ENCODE data around the gene APOBEC3H. TPM values are rescaled to one million over a fixed set of nuclear protein-coding genes. Genes with fewer than 3 reads are reported as not detected.

The APOBEC3H gene
- total RNA-seq, 1 experiment from 2014 or later: 2.5 TPM

GRCh38 chr22:39130152-39130704 is 33.2 kb downstream of the APOBEC3H start:
- peaks cover 1% of the 10 kb centered on the region; the same call in 1 of the 2 replicates for H3F3A ChIP-seq (ENCODE audit: insufficient read depth, low read depth)
- H3K36me3 ChIP-seq (ENCODE audit: low read depth): no peaks in the 10 kb centered on the region
- H3K4me1 ChIP-seq (replicated peaks; ENCODE audit: insufficient read depth): peaks cover 7% of the 10 kb centered on the region
- H3K4me3 ChIP-seq: no peak overlapping the region
- ChIA-PET CTCF (interaction anchor here (0.7 kb wide), 1 partner anchor 399 kb away, joined by 4 read pairs; no protein-coding TSS in a partner anchor), POLR2A (ENCODE audit: unreplicated experiment) (no interaction called here)
- DNase-seq: no peak
- no peaks in the 10 kb centered on the region for H3K27me3 ChIP-seq (ENCODE audit: insufficient read depth, low read depth)
- H2AFZ ChIP-seq: no peak overlapping the region
- TF ChIP-seq, protein P1, sequence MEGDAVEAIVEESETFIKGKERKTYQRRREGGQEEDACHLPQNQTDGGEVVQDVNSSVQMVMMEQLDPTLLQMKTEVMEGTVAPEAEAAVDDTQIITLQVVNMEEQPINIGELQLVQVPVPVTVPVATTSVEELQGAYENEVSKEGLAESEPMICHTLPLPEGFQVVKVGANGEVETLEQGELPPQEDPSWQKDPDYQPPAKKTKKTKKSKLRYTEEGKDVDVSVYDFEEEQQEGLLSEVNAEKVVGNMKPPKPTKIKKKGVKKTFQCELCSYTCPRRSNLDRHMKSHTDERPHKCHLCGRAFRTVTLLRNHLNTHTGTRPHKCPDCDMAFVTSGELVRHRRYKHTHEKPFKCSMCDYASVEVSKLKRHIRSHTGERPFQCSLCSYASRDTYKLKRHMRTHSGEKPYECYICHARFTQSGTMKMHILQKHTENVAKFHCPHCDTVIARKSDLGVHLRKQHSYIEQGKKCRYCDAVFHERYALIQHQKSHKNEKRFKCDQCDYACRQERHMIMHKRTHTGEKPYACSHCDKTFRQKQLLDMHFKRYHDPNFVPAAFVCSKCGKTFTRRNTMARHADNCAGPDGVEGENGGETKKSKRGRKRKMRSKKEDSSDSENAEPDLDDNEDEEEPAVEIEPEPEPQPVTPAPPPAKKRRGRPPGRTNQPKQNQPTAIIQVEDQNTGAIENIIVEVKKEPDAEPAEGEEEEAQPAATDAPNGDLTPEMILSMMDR (conservative IDR thresholded peaks at IDR 0.05): no peak
- TF ChIP-seq EZH2 (IDR thresholded peaks at IDR 0.05; ENCODE audit: low read depth): no peak
- no peaks in the 10 kb centered on the region for H3K79me2 ChIP-seq (ENCODE audit: low read depth)
- BruUV-seq (replicated peaks): no TSS peak
- no peaks in the 10 kb centered on the region for H3K9me3 ChIP-seq (ENCODE audit: insufficient read depth, low read depth)
- no peak overlapping the region for H3K27ac ChIP-seq
- no peak overlapping the region for H3K4me2 ChIP-seq
- no peaks in the 10 kb centered on the region for H4K20me1 ChIP-seq (ENCODE audit: insufficient read depth)
- no peaks in the 10 kb centered on the region for H3K9me2 ChIP-seq (ENCODE audit: insufficient read depth)
- intact Hi-C loops (cut with micrococcal nuclease; ENCODE audit: unreplicated experiment): loop anchor here (10.0 kb wide), 1 partner anchor 1075 kb away; the partner anchor contains the start of gene PICK1

GRCh38 chr22:39130892-39131855 is 34.1 kb downstream of the APOBEC3H start:
- Histone ChIP-seq H3K9me3 (ENCODE audit: insufficient read depth, low read depth) (no peaks in the 10 kb centered on the region), H4K20me1 (ENCODE audit: insufficient read depth) (no peaks in the 10 kb centered on the region), H3K4me3 (no peak overlapping the region), H3K4me2 (no peak overlapping the region), H3K27ac (no peak overlapping the region), H2AFZ (no peak overlapping the region), H3K36me3 (ENCODE audit: low read depth) (no peaks in the 10 kb centered on the region), H3K27me3 (ENCODE audit: insufficient read depth, low read depth) (no peaks in the 10 kb centered on the region), H3K79me2 (ENCODE audit: low read depth) (no peaks in the 10 kb centered on the region), H3K4me1 (replicated peaks; ENCODE audit: insufficient read depth) (peaks cover 7% of the 10 kb centered on the region), H3F3A (ENCODE audit: insufficient read depth, low read depth) (peaks cover 7% of the 10 kb centered on the region; the same call in 1 of the 2 replicates), H3K9me2 (ENCODE audit: insufficient read depth) (no peaks in the 10 kb centered on the region)
- ChIA-PET POLR2A (ENCODE audit: unreplicated experiment) (no interaction called here), CTCF (interaction anchor here (0.6 kb wide), 1 partner anchor 28 kb away, joined by 4 read pairs; no protein-coding TSS in a partner anchor)
- no peak for DNase-seq
- no TSS peak for BruUV-seq (replicated peaks)
- TF ChIP-seq, protein P1 (conservative IDR thresholded peaks at IDR 0.05): no peak
- TF ChIP-seq EZH2 (IDR thresholded peaks at IDR 0.05; ENCODE audit: low read depth): no peak
- intact Hi-C loops (cut with micrococcal nuclease; ENCODE audit: unreplicated experiment): loop anchor here (10.0 kb wide), 1 partner anchor 1076 kb away; the partner anchor contains the start of gene PICK1

- Histone ChIP-seq H2AFZ (no peak overlapping the region), H3K4me1 (replicated peaks; ENCODE audit: insufficient read depth) (peaks cover 7% of the 10 kb centered on the region), H3K9me2 (ENCODE audit: insufficient read depth) (no peaks in the 10 kb centered on the region), H3K9me3 (ENCODE audit: insufficient read depth, low read depth) (no peaks in the 10 kb centered on the region), H3K79me2 (ENCODE audit: low read depth) (no peaks in the 10 kb centered on the region), H3K36me3 (ENCODE audit: low read depth) (no peaks in the 10 kb centered on the region), H3K4me3 (no peak overlapping the region), H3K27me3 (ENCODE audit: insufficient read depth, low read depth) (no peaks in the 10 kb centered on the region), H3F3A (ENCODE audit: insufficient read depth, low read depth) (peaks cover 7% of the 10 kb centered on the region; the same call in 1 of the 2 replicates), H3K4me2 (no peak overlapping the region), H4K20me1 (ENCODE audit: insufficient read depth) (no peaks in the 10 kb centered on the region), H3K27ac (no peak overlapping the region)
- DNase-seq: no peak
- ChIA-PET POLR2A (ENCODE audit: unreplicated experiment) (no interaction called here), CTCF (no interaction called here)
- no TSS peak for BruUV-seq (replicated peaks)
- TF ChIP-seq, protein P1 (conservative IDR thresholded peaks at IDR 0.05): no peak
- intact Hi-C loops (cut with micrococcal nuclease; ENCODE audit: unreplicated experiment): loop anchor here (10.0 kb wide), 1 partner anchor 1077 kb away; the partner anchor contains the start of gene PICK1
Observed at GRCh38 chr22:39132281-39132680, 35.2 kb downstream of the APOBEC3H start.
